HG03571 (cell line): ENCODE data around the gene CMYA5.

Experiments
- ATAC-seq: cut with Tn5 transposase; IDR thresholded peaks from one replicate; pipeline ENCODE4 v1.9.1; 2021; ENCODE audit not compliant: unreplicated experiment

The CMYA5 gene

GRCh38 chr5:79834098-79834753, 144.6 kb downstream of the CMYA5 start:
- no peak for ATAC-seq

GRCh38 chr5:79834754-79835714, 145.4 kb downstream of the CMYA5 start:
- ATAC-seq = no peak

- ATAC-seq = no peak
Measured at GRCh38 chr5:79837761-79838551, 148.3 kb downstream of the CMYA5 start.

- ATAC-seq = no peak
Measured at GRCh38 chr5:79840084-79840990, 150.7 kb downstream of the CMYA5 start.

GRCh38 chr5:79841172-79841571, 151.5 kb downstream of the CMYA5 start:
- ATAC-seq = no peak

GRCh38 chr5:79842006-79842881, 152.6 kb downstream of the CMYA5 start:
- ATAC-seq = no peak

GRCh38 chr5:79842991-79843390, 153.4 kb downstream of the CMYA5 start:
- ATAC-seq = no peak

GRCh38 chr5:79843450-79844388, 154.1 kb downstream of the CMYA5 start:
- no peak for ATAC-seq

GRCh38 chr5:79844571-79844970, 154.9 kb downstream of the CMYA5 start:
- no peak for ATAC-seq

GRCh38 chr5:79845448-79846197, 156.0 kb downstream of the CMYA5 start:
- no peak for ATAC-seq

- no peak for ATAC-seq
Measured at GRCh38 chr5:79846198-79846521, 156.5 kb downstream of the CMYA5 start.

GRCh38 chr5:79847561-79847960, 157.9 kb downstream of the CMYA5 start:
- ATAC-seq = no peak

- no peak for ATAC-seq
Measured at GRCh38 chr5:79849061-79849460, 159.4 kb downstream of the CMYA5 start.
